22Rv1 (cell line): ENCODE data around the gene RASSF1.
A peak's percentile ranks its signal among the peaks of the same experiment; 100 is the strongest.

ENCODE experiments used
- ZFX ChIP-seq: fragments of 450-650 bp; IDR thresholded peaks from 2 replicates; pipeline ENCODE4 v1.6.1; 2017; ENCODE audit warnings: antibody characterized with exemption, borderline replicate concordance
- TF ChIP-seq, protein P1 (sequence below): fragments of 450-650 bp; IDR thresholded peaks from 2 replicates; pipeline ENCODE4 v1.5.1; 2017; ENCODE audit warnings: mild to moderate bottlenecking

DNA sequence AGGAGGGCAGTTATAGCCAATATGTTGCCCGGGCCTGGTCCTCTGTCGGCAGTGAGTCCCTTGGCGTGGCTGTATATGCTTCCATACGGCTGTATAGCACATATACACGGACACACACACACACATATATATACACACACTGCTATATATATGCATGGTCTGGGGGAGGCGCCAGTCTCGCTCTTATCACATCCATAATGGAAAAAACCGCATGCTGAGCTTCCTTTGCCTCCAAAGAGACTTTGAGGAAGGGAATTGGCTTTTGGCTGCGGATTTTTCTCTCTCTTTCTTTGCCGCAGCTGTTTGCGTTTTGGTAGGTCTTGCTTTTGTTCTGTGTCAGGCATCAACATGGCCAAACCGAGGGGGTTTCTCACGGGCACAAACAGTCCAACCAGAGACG lies 30.0 kb upstream of the RASSF1 start:
- TF ChIP-seq, protein P1, sequence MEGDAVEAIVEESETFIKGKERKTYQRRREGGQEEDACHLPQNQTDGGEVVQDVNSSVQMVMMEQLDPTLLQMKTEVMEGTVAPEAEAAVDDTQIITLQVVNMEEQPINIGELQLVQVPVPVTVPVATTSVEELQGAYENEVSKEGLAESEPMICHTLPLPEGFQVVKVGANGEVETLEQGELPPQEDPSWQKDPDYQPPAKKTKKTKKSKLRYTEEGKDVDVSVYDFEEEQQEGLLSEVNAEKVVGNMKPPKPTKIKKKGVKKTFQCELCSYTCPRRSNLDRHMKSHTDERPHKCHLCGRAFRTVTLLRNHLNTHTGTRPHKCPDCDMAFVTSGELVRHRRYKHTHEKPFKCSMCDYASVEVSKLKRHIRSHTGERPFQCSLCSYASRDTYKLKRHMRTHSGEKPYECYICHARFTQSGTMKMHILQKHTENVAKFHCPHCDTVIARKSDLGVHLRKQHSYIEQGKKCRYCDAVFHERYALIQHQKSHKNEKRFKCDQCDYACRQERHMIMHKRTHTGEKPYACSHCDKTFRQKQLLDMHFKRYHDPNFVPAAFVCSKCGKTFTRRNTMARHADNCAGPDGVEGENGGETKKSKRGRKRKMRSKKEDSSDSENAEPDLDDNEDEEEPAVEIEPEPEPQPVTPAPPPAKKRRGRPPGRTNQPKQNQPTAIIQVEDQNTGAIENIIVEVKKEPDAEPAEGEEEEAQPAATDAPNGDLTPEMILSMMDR: peak; percentile 19
- TF ChIP-seq ZFX: no peak
